Measurements from ENCODE around the gene C8A. TPM values are rescaled to one million over a fixed set of nuclear protein-coding genes. Genes with fewer than 3 reads are reported as not detected.

Gene C8A
- total RNA-seq, 1 donor from 2014 or later: not detected

GRCh38 chr1:56963667-56964066 lies 109.1 kb downstream of the C8A start:
- TF ChIP-seq, protein P1, sequence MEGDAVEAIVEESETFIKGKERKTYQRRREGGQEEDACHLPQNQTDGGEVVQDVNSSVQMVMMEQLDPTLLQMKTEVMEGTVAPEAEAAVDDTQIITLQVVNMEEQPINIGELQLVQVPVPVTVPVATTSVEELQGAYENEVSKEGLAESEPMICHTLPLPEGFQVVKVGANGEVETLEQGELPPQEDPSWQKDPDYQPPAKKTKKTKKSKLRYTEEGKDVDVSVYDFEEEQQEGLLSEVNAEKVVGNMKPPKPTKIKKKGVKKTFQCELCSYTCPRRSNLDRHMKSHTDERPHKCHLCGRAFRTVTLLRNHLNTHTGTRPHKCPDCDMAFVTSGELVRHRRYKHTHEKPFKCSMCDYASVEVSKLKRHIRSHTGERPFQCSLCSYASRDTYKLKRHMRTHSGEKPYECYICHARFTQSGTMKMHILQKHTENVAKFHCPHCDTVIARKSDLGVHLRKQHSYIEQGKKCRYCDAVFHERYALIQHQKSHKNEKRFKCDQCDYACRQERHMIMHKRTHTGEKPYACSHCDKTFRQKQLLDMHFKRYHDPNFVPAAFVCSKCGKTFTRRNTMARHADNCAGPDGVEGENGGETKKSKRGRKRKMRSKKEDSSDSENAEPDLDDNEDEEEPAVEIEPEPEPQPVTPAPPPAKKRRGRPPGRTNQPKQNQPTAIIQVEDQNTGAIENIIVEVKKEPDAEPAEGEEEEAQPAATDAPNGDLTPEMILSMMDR (IDR thresholded peaks at IDR 0.05): no peak
- no peak overlapping the region for H3K27ac Mint-ChIP-seq
- ChIA-PET POLR2A (no interaction called here), CTCF (no interaction called here)
- intact Hi-C loops (cut with micrococcal nuclease): no loop called here
- DNase-seq: no peak
- no peaks in the 10 kb centered on the region for H3K27me3 Mint-ChIP-seq
- no peaks in the 10 kb centered on the region for H3K4me1 Mint-ChIP-seq
- ATAC-seq (ENCODE audit: low read depth): no peak
- H3K9me3 Mint-ChIP-seq: peaks cover 1% of the 10 kb centered on the region
- H3K36me3 Mint-ChIP-seq (ENCODE audit: low read depth): no peaks in the 10 kb centered on the region
- H3K4me3 Mint-ChIP-seq: no peak overlapping the region

DNA sequence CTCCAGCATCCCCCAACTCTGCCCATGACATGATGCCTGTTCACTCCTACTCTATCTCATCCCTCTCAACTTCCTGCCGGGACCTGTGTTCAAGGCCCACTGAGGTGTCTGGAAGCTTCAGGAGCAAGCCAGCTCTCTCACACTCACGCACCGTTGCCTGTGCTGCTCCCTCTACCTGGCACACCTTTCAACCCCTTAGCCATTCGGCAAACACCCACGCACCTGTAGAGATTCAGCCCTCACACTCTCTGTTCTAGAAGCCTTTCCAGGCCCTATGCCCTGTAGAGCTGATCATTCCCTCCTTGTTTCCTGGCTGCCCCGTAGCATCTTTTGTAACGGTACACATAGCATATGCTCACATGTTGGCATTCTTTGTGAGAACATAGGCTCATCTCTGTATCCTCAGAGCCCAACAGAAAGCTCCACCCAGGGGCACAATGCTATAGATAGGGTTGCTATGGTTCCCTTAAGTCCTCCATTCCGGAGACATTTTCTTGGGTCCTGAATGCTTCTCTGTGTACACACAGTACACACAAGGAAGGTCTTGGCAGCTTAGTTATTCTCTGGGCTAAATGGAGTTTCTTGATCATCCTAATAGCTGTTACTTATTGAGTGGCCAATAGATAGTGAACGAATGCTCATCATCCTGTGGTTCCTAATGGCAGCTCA lies 109.9 kb downstream of the C8A start:
- Mint-ChIP-seq H3K9me3 (peaks cover 2% of the 10 kb centered on the region), H3K4me3 (no peak overlapping the region), H3K27ac (no peak overlapping the region), H3K27me3 (no peaks in the 10 kb centered on the region), H3K4me1 (no peaks in the 10 kb centered on the region), H3K36me3 (ENCODE audit: low read depth) (no peaks in the 10 kb centered on the region)
- ATAC-seq (ENCODE audit: low read depth) (no peak), DNase-seq (no peak)
- intact Hi-C loops (cut with micrococcal nuclease): no loop called here
- CTCF ChIA-PET: no interaction called here
- TF ChIP-seq, protein P1 (IDR thresholded peaks at IDR 0.05): no peak
- POLR2A ChIA-PET: no interaction called here

GRCh38 chr1:56965191-56965590 lies 110.6 kb downstream of the C8A start:
- TF ChIP-seq, protein P1 (IDR thresholded peaks at IDR 0.05): no peak
- H3K27ac Mint-ChIP-seq: no peak overlapping the region
- peaks cover 2% of the 10 kb centered on the region for H3K9me3 Mint-ChIP-seq
- ATAC-seq (ENCODE audit: low read depth) (no peak), DNase-seq (no peak)
- ChIA-PET CTCF (no interaction called here), POLR2A (no interaction called here)
- H3K4me3 Mint-ChIP-seq: no peak overlapping the region
- no peaks in the 10 kb centered on the region for H3K4me1 Mint-ChIP-seq
- H3K27me3 Mint-ChIP-seq: no peaks in the 10 kb centered on the region
- intact Hi-C loops (cut with micrococcal nuclease): no loop called here
- no peaks in the 10 kb centered on the region for H3K36me3 Mint-ChIP-seq (ENCODE audit: low read depth)

DNA sequence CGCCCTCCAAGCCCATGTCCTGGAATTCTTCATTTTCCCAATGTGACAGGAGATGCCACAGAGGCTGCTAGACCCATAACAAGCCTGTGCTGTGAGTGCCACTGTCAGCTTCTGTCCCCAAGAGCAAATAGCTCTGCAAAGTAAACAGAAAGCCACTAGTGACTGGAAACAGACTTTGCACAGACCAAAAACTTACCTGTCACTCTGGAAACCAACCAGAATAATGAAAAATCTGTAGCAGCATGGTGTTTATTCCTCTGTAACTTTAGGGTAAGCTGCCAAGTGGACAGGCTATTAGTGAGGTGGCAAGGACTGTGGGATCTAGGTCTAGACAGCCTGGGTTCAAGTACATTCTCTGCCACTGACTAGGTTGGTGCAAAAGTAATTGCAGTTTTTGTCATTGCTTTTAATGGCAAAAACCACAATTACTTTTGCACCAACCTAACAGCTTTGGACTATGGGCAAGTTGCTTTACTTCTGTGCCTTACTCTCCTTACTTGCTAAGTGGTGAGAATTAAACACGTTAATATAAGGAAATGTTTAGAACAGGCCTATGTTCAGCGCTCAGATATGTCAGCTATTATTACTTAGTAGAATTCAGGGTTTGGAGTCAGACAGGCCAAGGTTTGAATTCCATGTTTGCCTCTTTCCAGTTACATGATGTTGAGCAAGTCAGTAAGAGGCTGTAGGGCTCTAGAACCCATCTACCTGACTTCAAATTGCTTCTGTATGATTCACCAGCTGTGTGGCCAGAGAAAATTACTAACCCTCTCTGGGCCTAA lies 111.5 kb downstream of the C8A start, which contains the start of gene C8B:
TSS of gene C8B (minus strand) at position 100 of the 782 bp plus-strand sequence. CDS start at position 33, 67 bp downstream.
- TF ChIP-seq, protein P1 (IDR thresholded peaks at IDR 0.05): no peak
- intact Hi-C loops (cut with micrococcal nuclease): no loop called here
- ChIA-PET POLR2A (no interaction called here), CTCF (no interaction called here)
- DNase-seq (no peak), ATAC-seq (ENCODE audit: low read depth) (no peak)
- peaks cover 2% of the 10 kb centered on the region for H3K9me3 Mint-ChIP-seq
- H3K27me3 Mint-ChIP-seq: no peaks in the 10 kb centered on the region
- H3K4me3 Mint-ChIP-seq: no peak within 1 kb of the TSS
- no peaks in the 10 kb centered on the region for H3K4me1 Mint-ChIP-seq
- H3K27ac Mint-ChIP-seq: no peak within 1 kb of the TSS
- H3K36me3 Mint-ChIP-seq (ENCODE audit: low read depth): no peaks in the 10 kb centered on the region

DNA sequence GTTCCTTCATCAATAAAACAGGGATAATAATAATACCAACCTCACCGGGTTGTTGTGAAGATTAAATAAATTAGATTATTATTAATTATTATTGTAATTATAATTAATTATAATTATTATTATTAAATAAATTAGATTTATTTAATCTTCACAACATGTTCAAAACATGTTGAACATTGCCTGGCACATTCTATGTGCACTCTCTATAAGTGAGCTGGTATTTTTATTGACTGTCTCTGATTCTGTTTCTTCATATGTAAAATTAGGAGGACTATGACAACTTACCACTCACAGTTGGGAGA lies 112.1 kb downstream of the C8A start:
- no peak for ATAC-seq (ENCODE audit: low read depth)
- no peak overlapping the region for H3K4me3 Mint-ChIP-seq
- DNase-seq: no peak
- H3K36me3 Mint-ChIP-seq (ENCODE audit: low read depth): no peaks in the 10 kb centered on the region
- TF ChIP-seq, protein P1 (IDR thresholded peaks at IDR 0.05): no peak
- POLR2A ChIA-PET: no interaction called here
- intact Hi-C loops (cut with micrococcal nuclease): no loop called here
- H3K27ac Mint-ChIP-seq: no peak overlapping the region
- no peaks in the 10 kb centered on the region for H3K4me1 Mint-ChIP-seq
- H3K27me3 Mint-ChIP-seq: no peaks in the 10 kb centered on the region
- peaks cover 2% of the 10 kb centered on the region for H3K9me3 Mint-ChIP-seq
- CTCF ChIA-PET: no interaction called here

Measured in activated B cell treated with CpG ODN at 0.5 μM for 24 hours (primary cell).